Measurements from ENCODE around the gene ENTHD1. TPM values are rescaled to one million over a fixed set of nuclear protein-coding genes. Genes with fewer than 3 reads are reported as not detected.
"Not testable (repeated sequence)": the region's sequence is repeated elsewhere in the genome, so short reads cannot be mapped to it uniquely, and the experiment has no call there.

The ENTHD1 gene
- total RNA-seq, 2 donors from 2014 or later = 0.09 to 5.1 TPM

DNA sequence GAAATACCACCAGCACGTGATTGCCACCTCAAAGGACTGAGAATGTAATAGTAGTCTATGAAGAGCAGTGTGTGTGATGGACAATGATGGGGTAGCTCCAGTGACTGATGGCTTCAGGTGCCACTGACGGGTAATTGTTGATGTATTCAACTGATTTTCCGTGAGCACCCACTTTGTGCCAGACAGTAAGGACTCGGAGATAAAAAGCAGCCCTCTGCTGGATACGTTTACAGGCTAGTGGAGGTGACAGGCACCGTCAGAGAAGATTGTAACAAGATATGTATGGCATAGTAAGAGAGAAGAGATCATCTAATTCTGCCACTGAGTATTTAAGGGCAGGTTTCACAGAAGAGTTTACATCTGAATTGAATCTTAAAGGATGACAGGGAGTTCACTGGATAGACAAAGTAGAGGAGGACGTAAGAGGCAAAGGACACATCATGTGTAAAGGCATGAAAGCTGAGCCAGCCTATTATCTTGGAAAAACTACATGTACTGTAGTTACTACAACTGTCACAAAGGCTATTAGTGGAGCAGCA lies 1.1 kb upstream of the ENTHD1 start:
- Histone ChIP-seq H3K27ac (no peak overlapping the region), H3K4me1 (replicated peaks) (no peaks in the 10 kb centered on the region), H3K9me3 (no peaks in the 10 kb centered on the region), H3K4me3 (no peak overlapping the region), H3K27me3 (replicated peaks; ENCODE audit: insufficient read depth) (no peaks in the 10 kb centered on the region), H3K36me3 (no peaks in the 10 kb centered on the region)
- TF ChIP-seq POLR2A (IDR thresholded peaks at IDR 0.05) (no peak), POLR2AphosphoS5 (IDR thresholded peaks at IDR 0.05) (no peak)
- TF ChIP-seq, protein P1, sequence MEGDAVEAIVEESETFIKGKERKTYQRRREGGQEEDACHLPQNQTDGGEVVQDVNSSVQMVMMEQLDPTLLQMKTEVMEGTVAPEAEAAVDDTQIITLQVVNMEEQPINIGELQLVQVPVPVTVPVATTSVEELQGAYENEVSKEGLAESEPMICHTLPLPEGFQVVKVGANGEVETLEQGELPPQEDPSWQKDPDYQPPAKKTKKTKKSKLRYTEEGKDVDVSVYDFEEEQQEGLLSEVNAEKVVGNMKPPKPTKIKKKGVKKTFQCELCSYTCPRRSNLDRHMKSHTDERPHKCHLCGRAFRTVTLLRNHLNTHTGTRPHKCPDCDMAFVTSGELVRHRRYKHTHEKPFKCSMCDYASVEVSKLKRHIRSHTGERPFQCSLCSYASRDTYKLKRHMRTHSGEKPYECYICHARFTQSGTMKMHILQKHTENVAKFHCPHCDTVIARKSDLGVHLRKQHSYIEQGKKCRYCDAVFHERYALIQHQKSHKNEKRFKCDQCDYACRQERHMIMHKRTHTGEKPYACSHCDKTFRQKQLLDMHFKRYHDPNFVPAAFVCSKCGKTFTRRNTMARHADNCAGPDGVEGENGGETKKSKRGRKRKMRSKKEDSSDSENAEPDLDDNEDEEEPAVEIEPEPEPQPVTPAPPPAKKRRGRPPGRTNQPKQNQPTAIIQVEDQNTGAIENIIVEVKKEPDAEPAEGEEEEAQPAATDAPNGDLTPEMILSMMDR (IDR thresholded peaks at IDR 0.05) = no peak
- intact Hi-C loops (cut with DNase I) = no loop called here
- 44% methylated on average over 7 of the region's 7 CpGs for WGBS
- no peak for DNase-seq (ENCODE audit: low spot score)

DNA sequence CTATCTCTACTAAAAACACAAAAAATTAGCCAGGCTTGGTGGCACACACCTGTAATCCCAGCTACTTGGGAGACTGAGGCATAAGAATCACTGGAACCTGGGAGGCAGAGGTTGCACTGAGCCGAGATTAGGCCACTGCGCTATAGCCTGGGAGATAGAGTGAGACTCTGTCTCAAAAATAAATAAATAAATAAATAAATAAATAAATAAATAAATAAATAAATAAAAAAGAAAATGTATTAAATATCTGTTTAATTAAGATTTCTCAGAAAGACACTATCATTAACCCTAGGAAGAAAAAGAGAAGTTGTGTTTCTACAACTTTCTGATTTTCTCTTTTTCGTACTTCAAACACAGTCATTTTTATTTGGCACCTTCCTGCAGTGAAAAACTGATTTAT lies 3.6 kb downstream of the ENTHD1 start:
- H3K9me3 ChIP-seq; intact Hi-C loops (cut with DNase I); H3K4me3 ChIP-seq; H3K27ac ChIP-seq; H3K36me3 ChIP-seq; H3K4me1 ChIP-seq (replicated peaks); H3K27me3 ChIP-seq (replicated peaks; ENCODE audit: insufficient read depth); DNase-seq (ENCODE audit: low spot score): not testable (repeated sequence)
- WGBS = 95% methylated on average over 3 of the region's 3 CpGs

DNA sequence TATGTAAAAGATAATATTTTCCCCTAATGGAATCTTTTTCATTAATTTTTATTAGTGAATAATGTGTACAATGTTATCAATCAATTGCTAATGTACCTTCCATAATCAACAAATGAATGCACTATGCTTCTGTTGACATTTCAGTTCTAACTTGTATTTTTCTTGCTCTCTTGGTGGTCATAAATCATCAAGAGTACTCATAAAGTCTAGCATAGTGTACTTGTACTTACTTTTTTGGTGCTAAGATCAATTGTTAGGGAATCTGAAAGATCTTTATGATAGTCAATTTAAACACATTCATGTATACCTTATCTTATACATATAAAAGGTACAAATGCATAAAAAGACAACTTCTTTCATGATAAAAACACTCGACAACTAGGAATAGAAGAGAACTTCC lies 10.5 kb downstream of the ENTHD1 start:
- Histone ChIP-seq H3K4me1 (replicated peaks) (no peaks in the 10 kb centered on the region), H3K9me3 (no peaks in the 10 kb centered on the region), H3K27ac (no peak overlapping the region), H3K36me3 (no peaks in the 10 kb centered on the region), H3K27me3 (replicated peaks; ENCODE audit: insufficient read depth) (no peaks in the 10 kb centered on the region), H3K4me3 (no peak overlapping the region)
- no peak for DNase-seq (ENCODE audit: low spot score)
- TF ChIP-seq POLR2AphosphoS5 (IDR thresholded peaks at IDR 0.05) = no peak
- TF ChIP-seq, protein P1 (IDR thresholded peaks at IDR 0.05) = no peak
- TF ChIP-seq POLR2A (IDR thresholded peaks at IDR 0.05) = no peak
- intact Hi-C loops (cut with DNase I) = no loop called here
- 8% methylated on average over 1 of the region's 1 CpG for WGBS

DNA sequence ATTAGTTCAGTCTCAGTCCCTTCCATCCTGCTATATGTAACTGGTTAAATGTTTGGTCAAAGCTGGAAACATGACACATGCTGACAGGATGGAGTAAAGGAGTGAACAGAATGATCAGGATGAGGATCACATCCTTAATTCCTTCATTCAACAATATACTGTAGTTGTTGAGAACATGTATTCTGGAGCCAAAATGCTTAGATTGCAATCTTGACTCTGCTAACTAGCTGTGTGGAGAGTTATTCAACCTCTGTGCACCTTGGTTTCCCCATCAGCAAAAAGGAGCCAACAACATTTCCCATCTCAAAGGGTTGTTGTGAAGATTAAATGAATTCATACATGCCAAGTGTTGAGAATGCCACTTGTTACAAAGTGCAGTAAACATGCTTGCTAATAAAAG lies 12.8 kb downstream of the ENTHD1 start:
- Histone ChIP-seq H3K27ac (no peak overlapping the region), H3K36me3 (no peaks in the 10 kb centered on the region), H3K9me3 (no peaks in the 10 kb centered on the region), H3K4me1 (replicated peaks) (no peaks in the 10 kb centered on the region), H3K4me3 (no peak overlapping the region), H3K27me3 (replicated peaks; ENCODE audit: insufficient read depth) (no peaks in the 10 kb centered on the region)
- intact Hi-C loops (cut with DNase I) = no loop called here
- no peak for DNase-seq (ENCODE audit: low spot score)
- no peak for TF ChIP-seq POLR2A (IDR thresholded peaks at IDR 0.05)
- TF ChIP-seq, protein P1 (IDR thresholded peaks at IDR 0.05) = no peak
- no peak for TF ChIP-seq POLR2AphosphoS5 (IDR thresholded peaks at IDR 0.05)

DNA sequence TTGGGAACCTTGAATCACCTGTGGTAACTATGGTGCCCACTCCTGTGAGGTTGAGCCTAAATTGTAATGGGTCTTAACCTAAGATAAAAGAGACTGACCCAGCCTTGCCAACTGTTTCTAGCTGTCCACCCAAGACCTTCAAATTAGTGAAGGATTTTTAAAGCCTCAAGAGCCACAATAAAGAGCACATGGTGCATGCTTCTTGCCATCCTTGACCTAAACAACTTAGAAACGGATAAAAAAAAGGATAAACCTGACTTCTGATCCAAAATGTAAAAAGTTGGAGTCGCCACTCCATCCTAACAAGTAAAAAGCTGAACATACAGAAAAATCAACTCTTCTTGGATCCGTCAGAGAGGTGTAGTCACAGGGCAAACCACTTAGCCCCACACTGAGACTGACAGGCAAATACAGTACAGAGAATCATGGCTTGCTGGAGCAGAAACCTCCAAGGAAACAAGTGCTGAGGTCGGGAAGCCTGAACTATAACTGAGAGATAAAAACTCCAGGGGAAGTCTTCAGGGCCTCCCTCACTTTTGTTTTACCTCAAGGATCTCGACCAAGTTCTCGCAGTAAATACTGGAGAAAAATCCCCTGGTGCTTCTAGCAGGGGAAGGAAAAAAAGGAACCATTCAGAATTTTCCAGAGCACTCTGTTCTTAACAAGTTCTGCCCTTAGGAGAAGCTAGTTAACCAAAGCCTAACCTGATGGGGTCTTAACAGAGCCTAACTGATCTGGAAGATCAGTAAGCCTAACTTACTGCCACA lies 16.3 kb downstream of the ENTHD1 start:
- no peaks in the 10 kb centered on the region for H3K9me3 ChIP-seq

DNA sequence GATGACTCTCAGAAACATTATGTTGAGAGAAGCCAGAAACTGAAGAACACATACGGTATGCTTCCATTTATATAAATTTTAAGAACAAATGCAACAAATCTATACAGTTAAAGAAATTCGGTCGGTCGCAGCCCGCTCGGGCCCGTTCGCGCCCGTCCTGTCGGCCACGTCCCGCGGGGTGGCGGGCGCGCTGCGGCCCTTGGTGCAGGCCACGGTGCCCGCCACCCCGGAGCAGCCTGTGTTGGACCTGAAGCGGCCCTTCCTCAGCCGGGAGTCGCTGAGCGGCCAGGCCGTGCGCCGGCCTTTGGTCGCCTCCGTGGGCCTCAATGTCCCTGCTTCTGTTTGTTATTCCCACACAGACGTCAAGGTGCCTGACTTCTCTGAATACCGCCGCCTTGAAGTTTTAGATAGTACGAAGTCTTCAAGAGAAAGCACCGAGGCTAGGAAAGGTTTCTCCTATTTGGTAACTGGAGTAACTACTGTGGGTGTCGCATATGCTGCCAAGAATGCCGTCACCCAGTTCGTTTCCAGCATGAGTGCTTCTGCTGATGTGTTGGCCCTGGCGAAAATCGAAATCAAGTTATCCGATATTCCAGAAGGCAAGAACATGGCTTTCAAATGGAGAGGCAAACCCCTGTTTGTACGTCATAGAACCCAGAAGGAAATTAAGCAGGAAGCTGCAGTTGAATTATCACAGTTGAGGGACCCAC lies 18.2 kb downstream of the ENTHD1 start:
- H3K27ac ChIP-seq; intact Hi-C loops (cut with DNase I); DNase-seq (ENCODE audit: low spot score); H3K4me3 ChIP-seq; H3K36me3 ChIP-seq; H3K9me3 ChIP-seq; H3K27me3 ChIP-seq (replicated peaks; ENCODE audit: insufficient read depth); H3K4me1 ChIP-seq (replicated peaks): not testable (repeated sequence)
- WGBS = 95% methylated on average over 42 of the region's 42 CpGs

More for the DNA sequence above, 16.3 kb downstream of the ENTHD1 start:
- intact Hi-C loops (cut with DNase I) = no loop called here
- H3K36me3 ChIP-seq = no peaks in the 10 kb centered on the region
- no peaks in the 10 kb centered on the region for H3K27me3 ChIP-seq (replicated peaks; ENCODE audit: insufficient read depth)
- no peak for DNase-seq (ENCODE audit: low spot score)
- no peak overlapping the region for H3K27ac ChIP-seq
- TF ChIP-seq POLR2AphosphoS5 (IDR thresholded peaks at IDR 0.05) (no peak), POLR2A (IDR thresholded peaks at IDR 0.05) (no peak)
- TF ChIP-seq, protein P1 (IDR thresholded peaks at IDR 0.05) = no peak
- H3K4me3 ChIP-seq = no peak overlapping the region
- WGBS = 71% methylated on average over 6 of the region's 6 CpGs
- H3K4me1 ChIP-seq (replicated peaks) = no peaks in the 10 kb centered on the region
